Body of pancreas (tissue), 4 donors: ENCODE measurements around the gene CAVIN3. TPM values are rescaled to one million over a fixed set of nuclear protein-coding genes. Genes with fewer than 3 reads are reported as not detected.
"Not testable (repeated sequence)": the region's sequence is repeated elsewhere in the genome, so short reads cannot be mapped to it uniquely, and the experiment has no call there.

Source experiments
- ATAC-seq: fragments of 150-250 bp; one replicate; pipeline ENCODE4 v1.9.1; 2016
- DNase-seq, 4 donors: peaks; one replicate each; pipeline ENCODE4 v3.0.0-alpha.2; 2019
- H3K27ac ChIP-seq, 4 donors: fragments of 200-600 bp; sonication (generic); 1 replicate in 3 of 4; 2 replicates in 1 of 4; pipeline versions ENCODE4 v1.5.1 to v1.6.1; 2016 to 2019; ENCODE audit warnings: mild to moderate bottlenecking in 1 of 4, mixed read lengths in 1 of 4, moderate library complexity in 1 of 4
- H3K27me3 ChIP-seq, 2 donors: fragments of 200-600 bp; sonication (generic); one replicate each; pipeline ENCODE4 v1.6.0; 2016; ENCODE audit warnings: mild to moderate bottlenecking in 1 of 2
- H3K36me3 ChIP-seq, 2 donors: fragments of 200-600 bp; sonication (generic); replicated peaks in 1 of 2; 2 replicates each; pipeline ENCODE4 v1.5.1; 2016; ENCODE audit warnings: low read depth in 2 of 2; ENCODE audit not compliant: insufficient read depth in 1 of 2
- H3K4me1 ChIP-seq: fragments of 200-600 bp; sonication (generic); one replicate; pipeline ENCODE4 v1.6.0; 2016
- H3K4me3 ChIP-seq, 2 donors: fragments of 200-600 bp; sonication (generic); 1 replicate in 1 of 2; 2 replicates in 1 of 2; pipeline ENCODE4 v1.5.1; 2016 to 2019
- H3K9me3 ChIP-seq, 3 donors: fragments of 200-600 bp; sonication (generic); 1 replicate in 2 of 3; 2 replicates in 1 of 3; pipeline ENCODE4 v1.5.1; 2016
- POLR2A ChIP-seq, 3 donors: fragments of 450-650 bp; IDR thresholded peaks; one replicate each; pipeline ENCODE4 v1.6.1; 2016; ENCODE audit warnings: antibody characterized with exemption in 3 of 3, mild to moderate bottlenecking in 2 of 3
- WGBS, 2 donors: methylation state at CpG; one replicate each; pipeline ENCODE4 v1.1.5; 2017; 5-methylcytosine and 5-hydroxymethylcytosine counted together
- intact Hi-C: fragments of 100-400 bp; cut with DNase I; formaldehyde crosslinking; loops from one replicate; pipeline ENCODE4 v1.15.1; 2023
- total RNA-seq, 2 donors: library from RNA; depleted of rRNA; stranded (reverse); fragments of >200 nt; gene quantifications; one replicate each; pipeline ENCODE4 v1.1.0, GENCODE V29; 2016
- TF ChIP-seq, protein P1 (sequence below), 7 experiments: fragments of 450-650 bp in 4 of 7; fragments of 200-600 bp in 3 of 7; sonication (generic) in 3 of 7; IDR thresholded peaks; one replicate each; pipeline ENCODE4 v1.5.1; 2016 to 2019; ENCODE audit warnings: antibody characterized with exemption in 7 of 7

The CAVIN3 gene
- total RNA-seq, 2 donors from 2014 or later, result 47.7 to 76.5 TPM

DNA sequence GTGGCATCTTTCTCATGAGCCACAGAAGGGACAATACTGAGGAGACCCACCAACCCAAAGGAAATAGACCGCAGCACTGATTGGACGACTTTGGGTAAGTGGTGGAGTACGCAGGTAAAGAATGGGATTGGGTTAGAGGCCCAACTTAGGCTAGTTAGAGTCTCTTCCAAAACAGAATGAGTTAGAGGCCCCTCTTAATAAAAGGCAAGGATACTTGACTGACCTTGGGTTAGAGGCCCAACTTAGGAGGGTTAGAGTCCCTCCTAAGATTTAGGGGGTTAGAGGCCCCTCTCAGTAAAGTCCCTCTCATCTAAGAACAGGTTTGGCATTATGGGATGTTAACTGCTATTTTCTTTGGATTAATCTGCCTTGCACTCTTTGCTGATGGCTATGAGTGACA is 36.1 kb downstream of the CAVIN3 start:
- no peak overlapping the region for H3K4me3 ChIP-seq
- H3K9me3 ChIP-seq, result no peaks in the 10 kb centered on the region
- intact Hi-C loops, result no loop called here
- 86 to 91% methylated on average over 3 of the region's 3 CpGs for WGBS, 2 donors
- TF ChIP-seq, protein P1, sequence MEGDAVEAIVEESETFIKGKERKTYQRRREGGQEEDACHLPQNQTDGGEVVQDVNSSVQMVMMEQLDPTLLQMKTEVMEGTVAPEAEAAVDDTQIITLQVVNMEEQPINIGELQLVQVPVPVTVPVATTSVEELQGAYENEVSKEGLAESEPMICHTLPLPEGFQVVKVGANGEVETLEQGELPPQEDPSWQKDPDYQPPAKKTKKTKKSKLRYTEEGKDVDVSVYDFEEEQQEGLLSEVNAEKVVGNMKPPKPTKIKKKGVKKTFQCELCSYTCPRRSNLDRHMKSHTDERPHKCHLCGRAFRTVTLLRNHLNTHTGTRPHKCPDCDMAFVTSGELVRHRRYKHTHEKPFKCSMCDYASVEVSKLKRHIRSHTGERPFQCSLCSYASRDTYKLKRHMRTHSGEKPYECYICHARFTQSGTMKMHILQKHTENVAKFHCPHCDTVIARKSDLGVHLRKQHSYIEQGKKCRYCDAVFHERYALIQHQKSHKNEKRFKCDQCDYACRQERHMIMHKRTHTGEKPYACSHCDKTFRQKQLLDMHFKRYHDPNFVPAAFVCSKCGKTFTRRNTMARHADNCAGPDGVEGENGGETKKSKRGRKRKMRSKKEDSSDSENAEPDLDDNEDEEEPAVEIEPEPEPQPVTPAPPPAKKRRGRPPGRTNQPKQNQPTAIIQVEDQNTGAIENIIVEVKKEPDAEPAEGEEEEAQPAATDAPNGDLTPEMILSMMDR (IDR thresholded peaks at IDR 0.05), result no peak
- TF ChIP-seq POLR2A (IDR thresholded peaks at IDR 0.05), result no peak
- ATAC-seq (no peak), DNase-seq (no peak)
- no peaks in the 10 kb centered on the region for H3K27me3 ChIP-seq
- no peaks in the 10 kb centered on the region for H3K36me3 ChIP-seq
- no peak overlapping the region for H3K27ac ChIP-seq
- H3K4me1 ChIP-seq, result peaks cover 7% of the 10 kb centered on the region

DNA sequence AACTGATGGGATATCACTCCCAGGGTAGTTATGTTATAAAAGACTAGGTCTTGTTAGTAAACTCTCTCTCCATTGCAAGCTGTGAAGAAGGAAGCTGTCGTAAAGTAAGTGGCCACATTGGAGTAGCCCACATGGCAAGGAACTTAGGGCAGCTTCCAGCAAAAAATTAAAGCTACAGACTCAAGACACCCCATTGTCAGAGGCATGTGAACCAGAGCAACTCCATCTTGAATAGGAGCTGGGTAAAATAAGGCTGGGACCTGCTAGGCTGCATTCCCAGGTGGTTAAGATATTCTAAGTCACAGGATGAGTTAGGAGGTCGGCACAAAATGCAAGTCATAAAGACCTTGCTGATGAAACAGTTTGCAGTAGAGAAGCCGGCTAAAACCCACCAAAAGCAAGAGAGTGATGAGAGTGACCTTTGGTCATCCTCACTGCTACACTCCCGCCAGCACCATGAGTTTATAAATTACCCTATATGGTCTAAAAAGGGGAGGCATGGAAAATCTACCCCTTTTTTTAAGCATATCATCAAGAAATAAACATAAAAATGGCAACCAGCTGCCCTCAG is 36.8 kb downstream of the CAVIN3 start:
- intact Hi-C loops, result no loop called here
- ATAC-seq, result no peak
- Histone ChIP-seq H3K9me3 (no peaks in the 10 kb centered on the region), H3K4me3 (no peak overlapping the region), H3K4me1 (peaks cover 7% of the 10 kb centered on the region), H3K36me3 (no peaks in the 10 kb centered on the region), H3K27me3 (no peaks in the 10 kb centered on the region), H3K27ac (no peak overlapping the region)
- 78 to 85% methylated on average over 4 of the region's 4 CpGs for whole genome bisulfite sequencing, 2 donors
- no peak for DNase-seq
- TF ChIP-seq POLR2A (IDR thresholded peaks at IDR 0.05), result no peak
- TF ChIP-seq, protein P1 (IDR thresholded peaks at IDR 0.05), result no peak

DNA sequence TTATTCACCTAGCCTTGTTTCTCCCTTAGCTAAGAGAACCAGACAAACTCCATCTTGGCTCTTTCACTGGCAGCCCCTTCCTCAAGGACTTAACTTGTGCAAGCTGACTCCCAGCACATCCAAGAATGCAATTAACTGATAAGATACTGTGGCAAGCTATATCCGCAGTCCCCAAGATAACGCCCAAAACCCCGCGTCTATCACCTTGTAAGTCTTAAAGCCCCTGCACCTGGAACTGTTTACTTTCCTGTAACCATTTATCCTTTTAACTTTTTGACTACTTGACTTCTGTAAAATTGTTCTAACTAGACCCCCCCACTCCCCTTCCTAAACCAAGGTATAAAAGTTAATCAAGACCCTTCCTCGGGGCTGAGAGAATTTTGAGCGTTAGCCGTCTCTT is 39.5 kb downstream of the CAVIN3 start:
- H3K27me3 ChIP-seq, H3K4me3 ChIP-seq, H3K9me3 ChIP-seq, ATAC-seq, DNase-seq, intact Hi-C loops, H3K4me1 ChIP-seq, H3K27ac ChIP-seq, H3K36me3 ChIP-seq: not testable (repeated sequence)
- WGBS, 2 donors, result 39 to 40% methylated on average over 7 of the region's 7 CpGs

DNA sequence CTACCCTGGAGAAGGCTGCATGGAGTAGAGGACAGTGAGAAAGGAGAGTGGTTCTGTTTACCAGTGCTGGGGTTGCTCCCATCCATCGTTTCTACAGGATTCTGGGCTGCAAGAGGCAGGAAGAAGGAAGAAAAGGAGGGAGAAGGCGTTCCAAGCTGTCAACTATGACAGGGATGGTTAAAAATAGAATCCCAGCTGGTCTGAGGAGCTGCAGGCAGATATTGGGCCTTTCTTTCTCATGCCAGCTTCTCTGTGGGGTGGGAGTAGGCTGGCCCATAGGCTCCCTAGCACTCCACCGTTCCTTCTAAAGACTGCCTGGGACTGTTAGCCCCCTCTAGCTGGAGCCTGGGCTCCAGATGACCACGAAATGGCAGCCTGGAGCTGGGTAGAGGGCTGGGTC is 47.1 kb downstream of the CAVIN3 start:
- TF ChIP-seq POLR2A (IDR thresholded peaks at IDR 0.05), result no peak
- TF ChIP-seq, protein P1 (IDR thresholded peaks at IDR 0.05), result no peak
- Histone ChIP-seq H3K4me3 (no peak overlapping the region), H3K9me3 (no peaks in the 10 kb centered on the region), H3K36me3 (no peaks in the 10 kb centered on the region), H3K4me1 (no peaks in the 10 kb centered on the region), H3K27me3 (no peaks in the 10 kb centered on the region), H3K27ac (no peak overlapping the region)
- WGBS, 2 donors, result 75 to 78% methylated on average over 4 of the region's 4 CpGs
- ATAC-seq (no peak), DNase-seq (no peak)
- intact Hi-C loops, result no loop called here

DNA sequence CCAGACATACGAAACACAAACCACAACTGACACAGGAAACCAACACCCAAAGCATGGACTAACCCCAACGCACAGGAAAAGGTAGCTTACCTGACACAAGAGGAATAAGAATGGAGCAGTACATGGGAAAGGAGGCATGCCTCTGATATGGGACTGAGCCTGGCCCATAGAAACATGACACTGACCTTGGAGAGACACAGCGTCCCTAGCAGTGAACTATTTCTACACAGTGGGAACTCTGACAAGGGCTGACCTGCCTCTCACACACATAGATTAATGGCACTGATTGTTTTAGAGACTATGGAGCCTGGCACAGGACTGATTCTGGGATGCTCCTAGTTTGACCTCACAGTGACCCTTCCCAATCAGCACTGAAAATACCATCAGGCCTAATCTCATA is 48.7 kb downstream of the CAVIN3 start:
- no peak for ATAC-seq
- Histone ChIP-seq H3K4me1 (no peaks in the 10 kb centered on the region), H3K9me3 (no peaks in the 10 kb centered on the region), H3K27me3 (no peaks in the 10 kb centered on the region), H3K36me3 (no peaks in the 10 kb centered on the region), H3K4me3 (no peak overlapping the region), H3K27ac (no peak overlapping the region)
- no peak for TF ChIP-seq POLR2A (IDR thresholded peaks at IDR 0.05)
- TF ChIP-seq, protein P1 (IDR thresholded peaks at IDR 0.05), result no peak
- no peak for DNase-seq
- intact Hi-C loops, result no loop called here
- WGBS, 2 donors, result 37 to 86% methylated on average over 2 to 3 of the region's 3 CpGs
